HepG2 (cell line): ENCODE measurements around the gene S1PR2. TPM values are rescaled to one million over a fixed set of nuclear protein-coding genes. Genes with fewer than 3 reads are reported as not detected.

Experiments
- ATF1 ChIP-seq: IDR thresholded peaks from 2 replicates; pipeline ENCODE4 v1.6.1; 2016; ENCODE audit warnings: mild to moderate bottlenecking, control low read depth
- ATF7 ChIP-seq, 2 experiments: fragments of 450-650 bp in 1 of 2; sonication (generic) in 1 of 2; formaldehyde crosslinking in 1 of 2; IDR thresholded peaks; 2 replicates each; pipeline versions ENCODE4 v1.4.0 to v1.6.1; 2016 to 2020; ENCODE audit warnings: antibody characterized with exemption in 1 of 2, mild to moderate bottlenecking in 1 of 2, missing genetic modification reagents in 1 of 2
- BORCS8-MEF2B ChIP-seq: sonication (generic); formaldehyde crosslinking; IDR thresholded peaks from 2 replicates; pipeline ENCODE4 v1.8.0; 2022; ENCODE audit warnings: mild to moderate bottlenecking, missing genetic modification reagents
- CEBPB ChIP-seq: IDR thresholded peaks from 2 replicates; pipeline ENCODE4 v1.6.1; 2011; ENCODE audit warnings: low read depth, low read length, improper control_type of control experiment, borderline replicate concordance
- HMGA1 ChIP-seq: sonication (generic); formaldehyde crosslinking; conservative IDR thresholded peaks from 2 replicates; pipeline ENCODE4 v1.4.0; 2020; ENCODE audit warnings: missing genetic modification reagents
- HNF4A ChIP-seq: sonication (generic); formaldehyde crosslinking; IDR thresholded peaks from 2 replicates; pipeline ENCODE4 v1.4.0; 2020; ENCODE audit warnings: missing genetic modification reagents
- MAX ChIP-seq: IDR thresholded peaks from 2 replicates; pipeline ENCODE4 v1.6.1; 2012; ENCODE audit warnings: inconsistent platforms
- MXD1 ChIP-seq: sonication (generic); formaldehyde crosslinking; IDR thresholded peaks from 2 replicates; pipeline ENCODE4 v1.4.0; 2020; ENCODE audit warnings: mild to moderate bottlenecking, missing genetic modification reagents
- MXD3 ChIP-seq: IDR thresholded peaks from 2 replicates; pipeline ENCODE4 v1.6.1; 2016; ENCODE audit warnings: mild to moderate bottlenecking, missing biosample characterization, missing genetic modification reagents
- NCOA5 ChIP-seq: sonication (generic); formaldehyde crosslinking; IDR thresholded peaks from 2 replicates; pipeline ENCODE4 v1.4.0; 2020; ENCODE audit warnings: missing genetic modification reagents
- PAWR ChIP-seq: sonication (generic); formaldehyde crosslinking; IDR thresholded peaks from 2 replicates; pipeline ENCODE4 v1.4.0; 2020; ENCODE audit warnings: missing genetic modification reagents, mild to moderate bottlenecking, borderline replicate concordance
- PCBP2 ChIP-seq: fragments of 200-400 bp; formaldehyde crosslinking; optimal IDR thresholded peaks from 2 replicates; pipeline ENCODE3; 2018; ENCODE audit warnings: low read length, low read depth; ENCODE audit not compliant: poor library complexity, severe bottlenecking
- PITX1 ChIP-seq: sonication (generic); formaldehyde crosslinking; IDR thresholded peaks from 2 replicates; pipeline ENCODE4 v1.5.1; 2020; ENCODE audit warnings: mild to moderate bottlenecking, missing genetic modification reagents
- SKIL ChIP-seq: sonication (generic); formaldehyde crosslinking; IDR thresholded peaks from 2 replicates; pipeline ENCODE4 v1.8.0; 2022; ENCODE audit warnings: missing genetic modification reagents, mild to moderate bottlenecking, moderate library complexity, borderline replicate concordance
- SP4 ChIP-seq: sonication (generic); formaldehyde crosslinking; IDR thresholded peaks from 2 replicates; pipeline ENCODE4 v1.8.1; 2023; ENCODE audit warnings: mild to moderate bottlenecking, missing genetic modification reagents
- STAT6 ChIP-seq: sonication (generic); formaldehyde crosslinking; IDR thresholded peaks from 2 replicates; pipeline ENCODE4 v1.4.0; 2020; ENCODE audit warnings: missing genetic modification reagents, mild to moderate bottlenecking, borderline replicate concordance
- ZBTB14 ChIP-seq: sonication (generic); formaldehyde crosslinking; IDR thresholded peaks from 2 replicates; pipeline ENCODE4 v1.4.0; 2020; ENCODE audit warnings: missing genetic modification reagents
- ZIK1 ChIP-seq: sonication (generic); formaldehyde crosslinking; IDR thresholded peaks from 2 replicates; pipeline ENCODE4 v1.5.0; 2020; ENCODE audit warnings: mild to moderate bottlenecking, low read depth, missing genetic modification reagents, borderline replicate concordance
- ZMYM4 ChIP-seq: sonication (generic); formaldehyde crosslinking; IDR thresholded peaks from 2 replicates; pipeline ENCODE4 v1.8.1; 2023; ENCODE audit warnings: mild to moderate bottlenecking, missing genetic modification reagents
- ZNF326 ChIP-seq: sonication (generic); formaldehyde crosslinking; IDR thresholded peaks from 2 replicates; pipeline ENCODE4 v1.4.0; 2020; ENCODE audit warnings: missing genetic modification reagents, borderline replicate concordance
- ZNF563 ChIP-seq: sonication (generic); formaldehyde crosslinking; IDR thresholded peaks from 2 replicates; pipeline ENCODE4 v1.8.0; 2022; ENCODE audit warnings: mild to moderate bottlenecking, moderate library complexity, missing genetic modification reagents
- ZNF619 ChIP-seq: sonication (generic); formaldehyde crosslinking; IDR thresholded peaks from 2 replicates; pipeline ENCODE4 v1.4.0; 2020; ENCODE audit warnings: mild to moderate bottlenecking, missing genetic modification reagents
- ZNF672 ChIP-seq: sonication (generic); formaldehyde crosslinking; IDR thresholded peaks from 2 replicates; pipeline ENCODE4 v1.8.1; 2022; ENCODE audit warnings: missing genetic modification reagents
- ZNF740 ChIP-seq: sonication (generic); formaldehyde crosslinking; IDR thresholded peaks from 2 replicates; pipeline ENCODE4 v1.4.0; 2020; ENCODE audit warnings: missing genetic modification reagents
- polyA plus RNA-seq, 8 experiments: library from polyadenylated mRNA; depleted of rRNA in 3 of 8; stranded (reverse) in 7 of 8; unstranded in 1 of 8; fragments of >200 nt; fragmentation: Illumina TruSeq in 4 of 8; extraction: Trizol in 4 of 8; gene quantifications; 2 replicates each; pipeline versions ENCODE4 v1.2.1 to v1.2.3, GENCODE V29; 2011 to 2016; ENCODE audit warnings: low read depth in 4 of 8, missing spikeins in 1 of 8, mixed read lengths in 1 of 8; ENCODE audit not compliant: insufficient read depth in 1 of 8
- total RNA-seq, 5 experiments: library from RNA; depleted of rRNA; stranded (reverse); fragments of >200 nt; fragmentation: Illumina TruSeq; extraction: Trizol; gene quantifications; 2 replicates each; pipeline ENCODE4 v1.2.3, GENCODE V29; 2016; ENCODE audit warnings: low read depth in 1 of 5

Gene S1PR2
- total and polyA plus RNA-seq, 2 of the 13 experiments (the other 11 are each of a cell fraction or from before 2014, with no cell fraction given): 0.91 to 1.3 TPM

- TF ChIP-seq ZNF619 (CRISPR knock-in tag) (no peak), ZNF672 (peak; percentile 84), SP4 (no peak), HMGA1 (CRISPR knock-in tag) (no peak), ZNF740 (CRISPR knock-in tag) (no peak), STAT6 (CRISPR knock-in tag) (no peak), PAWR (CRISPR knock-in tag) (no peak), ZMYM4 (CRISPR knock-in tag) (no peak), PITX1 (CRISPR knock-in tag) (peak; percentile 33; the same call in 1 of the 2 replicates), CEBPB (no peak), BORCS8-MEF2B (no peak), ZIK1 (CRISPR knock-in tag) (no peak), ZBTB14 (CRISPR knock-in tag) (no peak), ATF1 (no peak), HNF4A (CRISPR knock-in tag) (peak; percentile 80), ZNF563 (no peak), MXD1 (no peak), ZNF326 (no peak), MAX (no peak), SKIL (no peak), ATF7 (IDR thresholded peaks at IDR 0.05) (no peak), ATF7 (CRISPR knock-in tag; IDR thresholded peaks at IDR 0.05) (no peak), PCBP2 (no peak), MXD3 (CRISPR knock-in tag) (no peak), NCOA5 (CRISPR knock-in tag) (no peak)
These were observed 12.5 kb upstream of the S1PR2 start (continued) for GRCh38 chr19:10243606-10244005.
